Nephron (organoid): Measurements from ENCODE around the gene CACNA1H.

Source experiments
- H3K27ac Mint-ChIP-seq, 3 experiments: 2 replicates each; pipeline ENCODE4 v1.8.0; 2020; ENCODE audit warnings: mixed read lengths in 3 of 3, mild to moderate bottlenecking in 2 of 3, moderate library complexity in 1 of 3
- H3K27me3 Mint-ChIP-seq: 2 replicates; pipeline ENCODE4 v1.8.0; 2021; ENCODE audit warnings: low read depth, mild to moderate bottlenecking, moderate library complexity, mixed read lengths
- H3K36me3 Mint-ChIP-seq: 2 replicates; pipeline ENCODE4 v1.8.0; 2020; ENCODE audit warnings: low read depth, mixed read lengths
- H3K4me1 Mint-ChIP-seq: 2 replicates; pipeline ENCODE4 v1.8.0; 2020; ENCODE audit warnings: mixed read lengths
- H3K4me3 Mint-ChIP-seq, 3 experiments: 2 replicates each; pipeline ENCODE4 v1.8.0; 2020; ENCODE audit warnings: mild to moderate bottlenecking in 3 of 3, mixed read lengths in 3 of 3, moderate library complexity in 2 of 3
- H3K9me3 Mint-ChIP-seq: 2 replicates; pipeline ENCODE4 v1.8.0; 2020; ENCODE audit warnings: mixed read lengths
- TF ChIP-seq, protein P1 (sequence below), 3 experiments: fragments of 200-600 bp; sonication (generic); IDR thresholded peaks; one replicate each; pipeline ENCODE4 v1.5.0; 2021; ENCODE audit warnings: antibody characterized with exemption in 3 of 3; ENCODE audit not compliant: unreplicated experiment in 3 of 3

Gene CACNA1H

GRCh38 chr16:1213231-1213630 is 60.3 kb downstream of the CACNA1H start:
- Mint-ChIP-seq H3K36me3 (no peaks in the 10 kb centered on the region), H3K27me3 (no peaks in the 10 kb centered on the region), H3K4me3 (no peak overlapping the region), H3K27ac (no peak overlapping the region), H3K9me3 (no peaks in the 10 kb centered on the region), H3K4me1 (no peaks in the 10 kb centered on the region)
- TF ChIP-seq, protein P1, sequence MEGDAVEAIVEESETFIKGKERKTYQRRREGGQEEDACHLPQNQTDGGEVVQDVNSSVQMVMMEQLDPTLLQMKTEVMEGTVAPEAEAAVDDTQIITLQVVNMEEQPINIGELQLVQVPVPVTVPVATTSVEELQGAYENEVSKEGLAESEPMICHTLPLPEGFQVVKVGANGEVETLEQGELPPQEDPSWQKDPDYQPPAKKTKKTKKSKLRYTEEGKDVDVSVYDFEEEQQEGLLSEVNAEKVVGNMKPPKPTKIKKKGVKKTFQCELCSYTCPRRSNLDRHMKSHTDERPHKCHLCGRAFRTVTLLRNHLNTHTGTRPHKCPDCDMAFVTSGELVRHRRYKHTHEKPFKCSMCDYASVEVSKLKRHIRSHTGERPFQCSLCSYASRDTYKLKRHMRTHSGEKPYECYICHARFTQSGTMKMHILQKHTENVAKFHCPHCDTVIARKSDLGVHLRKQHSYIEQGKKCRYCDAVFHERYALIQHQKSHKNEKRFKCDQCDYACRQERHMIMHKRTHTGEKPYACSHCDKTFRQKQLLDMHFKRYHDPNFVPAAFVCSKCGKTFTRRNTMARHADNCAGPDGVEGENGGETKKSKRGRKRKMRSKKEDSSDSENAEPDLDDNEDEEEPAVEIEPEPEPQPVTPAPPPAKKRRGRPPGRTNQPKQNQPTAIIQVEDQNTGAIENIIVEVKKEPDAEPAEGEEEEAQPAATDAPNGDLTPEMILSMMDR (IDR thresholded peaks at IDR 0.05; ENCODE audit: unreplicated experiment in 3 of 3), result no peak

DNA sequence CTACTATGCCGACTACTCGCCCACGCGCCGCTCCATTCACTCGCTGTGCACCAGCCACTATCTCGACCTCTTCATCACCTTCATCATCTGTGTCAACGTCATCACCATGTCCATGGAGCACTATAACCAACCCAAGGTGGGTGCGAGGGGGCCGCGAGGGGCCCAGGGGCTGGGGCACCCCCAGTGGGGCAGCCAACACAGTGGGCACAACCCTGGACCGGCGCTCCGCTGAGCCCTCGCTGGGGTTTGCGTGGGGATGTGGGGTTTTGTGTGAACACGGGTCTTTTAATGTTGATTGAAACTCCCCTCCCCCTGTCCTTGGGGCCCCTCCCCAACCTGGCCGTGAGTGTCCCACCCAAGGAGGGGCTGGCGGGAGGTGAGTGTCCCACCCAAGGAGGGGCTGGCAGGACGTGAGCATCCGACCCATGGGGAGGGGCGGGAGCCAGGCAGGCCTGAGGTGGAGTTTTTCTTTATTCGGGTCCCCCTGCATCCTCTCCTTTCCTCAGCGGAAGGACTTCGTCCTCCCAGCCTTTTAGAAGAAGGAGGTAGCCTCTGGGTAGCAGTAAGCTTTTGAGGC is 61.0 kb downstream of the CACNA1H start:
- H3K27me3 Mint-ChIP-seq, result no peaks in the 10 kb centered on the region
- no peaks in the 10 kb centered on the region for H3K9me3 Mint-ChIP-seq
- no peak overlapping the region for H3K4me3 Mint-ChIP-seq
- no peaks in the 10 kb centered on the region for H3K36me3 Mint-ChIP-seq
- no peaks in the 10 kb centered on the region for H3K4me1 Mint-ChIP-seq
- H3K27ac Mint-ChIP-seq, result no peak overlapping the region
- TF ChIP-seq, protein P1 (IDR thresholded peaks at IDR 0.05; ENCODE audit: unreplicated experiment in 3 of 3), result no peak

GRCh38 chr16:1214719-1215118 is 61.8 kb downstream of the CACNA1H start:
- no peaks in the 10 kb centered on the region for H3K4me1 Mint-ChIP-seq
- no peak overlapping the region for H3K27ac Mint-ChIP-seq
- H3K9me3 Mint-ChIP-seq, result no peaks in the 10 kb centered on the region
- H3K27me3 Mint-ChIP-seq, result no peaks in the 10 kb centered on the region
- H3K36me3 Mint-ChIP-seq, result no peaks in the 10 kb centered on the region
- TF ChIP-seq, protein P1 (IDR thresholded peaks at IDR 0.05; ENCODE audit: unreplicated experiment in 3 of 3), result no peak
- H3K4me3 Mint-ChIP-seq, result no peak overlapping the region

DNA sequence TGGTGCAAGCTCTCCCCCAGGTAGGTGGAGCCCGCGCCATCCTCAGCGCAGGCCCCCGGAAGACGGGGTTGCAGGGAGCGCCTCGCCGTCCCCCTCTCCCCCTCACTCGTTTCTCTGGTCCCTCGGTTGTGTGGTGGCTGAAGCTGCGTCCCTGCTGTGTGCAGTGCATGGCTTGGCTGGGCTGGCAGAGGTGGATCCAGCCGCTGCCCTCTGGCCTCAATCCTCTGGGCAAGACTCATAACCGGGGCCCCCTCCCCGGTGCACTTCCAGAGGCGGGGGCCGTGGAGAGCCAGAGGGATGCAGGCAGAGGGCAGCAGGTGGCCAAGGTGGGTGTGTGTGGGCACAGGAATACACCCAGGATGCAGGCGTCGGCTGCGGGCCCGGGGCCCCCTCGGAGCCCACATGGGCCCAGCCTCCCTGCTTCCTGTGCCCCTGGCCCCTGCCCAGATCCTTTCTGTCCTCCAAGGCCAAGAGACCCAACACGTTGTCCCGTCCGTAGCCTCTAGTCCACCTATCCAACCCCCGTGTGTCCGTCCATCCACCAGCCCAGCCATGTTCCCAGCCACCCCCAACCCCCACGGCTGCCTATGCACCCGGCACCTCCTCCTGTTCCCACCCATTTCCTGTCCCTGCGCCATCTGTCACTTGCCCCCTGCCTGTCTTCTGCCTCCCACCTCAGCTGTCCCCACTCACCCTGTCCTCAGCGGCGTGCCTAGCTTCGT is 62.8 kb downstream of the CACNA1H start:
- TF ChIP-seq, protein P1 (IDR thresholded peaks at IDR 0.05; ENCODE audit: unreplicated experiment in 3 of 3), result no peak
- Mint-ChIP-seq H3K27me3 (no peaks in the 10 kb centered on the region), H3K4me1 (no peaks in the 10 kb centered on the region), H3K4me3 (no peak overlapping the region), H3K9me3 (no peaks in the 10 kb centered on the region), H3K27ac (no peak overlapping the region), H3K36me3 (no peaks in the 10 kb centered on the region)

DNA sequence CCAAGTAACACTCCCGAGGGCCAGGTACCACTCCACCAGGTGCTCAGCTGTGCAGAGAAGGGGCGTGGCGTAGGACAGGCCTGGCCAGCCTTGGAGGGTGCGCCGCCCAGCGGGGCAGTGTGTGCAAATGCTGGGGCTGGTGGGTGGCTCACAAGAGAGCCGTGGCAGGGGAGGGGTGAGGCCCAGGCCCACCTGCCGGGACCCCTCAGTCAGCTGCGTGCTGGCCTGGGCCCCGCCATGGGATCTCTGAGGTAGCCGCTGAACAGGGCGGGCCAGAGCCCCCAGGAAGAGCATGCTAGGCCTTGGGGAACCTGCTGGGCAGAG is 63.4 kb downstream of the CACNA1H start:
- Mint-ChIP-seq H3K4me3 (no peak overlapping the region), H3K27me3 (no peaks in the 10 kb centered on the region)

More for the DNA sequence above, 63.4 kb downstream of the CACNA1H start:
- no peaks in the 10 kb centered on the region for H3K9me3 Mint-ChIP-seq
- no peaks in the 10 kb centered on the region for H3K4me1 Mint-ChIP-seq
- no peak overlapping the region for H3K27ac Mint-ChIP-seq
- TF ChIP-seq, protein P1 (IDR thresholded peaks at IDR 0.05; ENCODE audit: unreplicated experiment in 3 of 3), result no peak
- H3K36me3 Mint-ChIP-seq, result peaks cover under 1% of the 10 kb centered on the region
